OCI-LY1 (cell line): ENCODE results near the gene DXO.

Source experiments
- H2AFZ ChIP-seq: fragments of 200-600 bp; sonication (generic), shearing (Covaris generic); 2 replicates; pipeline ENCODE4 v1.6.0; 2014; ENCODE audit warnings: antibody characterized with exemption, mild to moderate bottlenecking, low read length
- H3F3A ChIP-seq: fragments of 200-600 bp; sonication (generic), shearing (Covaris generic); 2 replicates; pipeline ENCODE4 v1.6.0; 2014; ENCODE audit warnings: mild to moderate bottlenecking, antibody characterized with exemption, low read length, moderate library complexity; ENCODE audit not compliant: insufficient read depth
- H3K27ac ChIP-seq: fragments of 200-600 bp; sonication (generic); 2 replicates; pipeline ENCODE4 v1.5.1; 2014; ENCODE audit warnings: low read length, mixed run types, mild to moderate bottlenecking, low read depth; ENCODE audit not compliant: poor library complexity, severe bottlenecking
- H3K27me3 ChIP-seq: fragments of 200-600 bp; sonication (generic); 2 replicates; pipeline ENCODE4 v1.6.0; 2014; ENCODE audit warnings: antibody characterized with exemption, mild to moderate bottlenecking, low read length, moderate library complexity; ENCODE audit not compliant: insufficient read depth
- H3K36me3 ChIP-seq: fragments of 200-600 bp; sonication (generic); 2 replicates; pipeline ENCODE4 v1.6.1; 2014; ENCODE audit warnings: mild to moderate bottlenecking, antibody characterized with exemption, low read length, moderate library complexity, mixed read lengths; ENCODE audit not compliant: insufficient read depth
- H3K4me1 ChIP-seq: fragments of 200-600 bp; sonication (generic); 2 replicates; pipeline ENCODE4 v1.5.1; 2014; ENCODE audit warnings: mild to moderate bottlenecking, low read length, moderate library complexity; ENCODE audit not compliant: insufficient read depth, severe bottlenecking
- H3K4me2 ChIP-seq: fragments of 200-600 bp; sonication (generic), shearing (Covaris generic); 2 replicates; pipeline ENCODE4 v1.6.1; 2014; ENCODE audit warnings: low read length
- H3K4me3 ChIP-seq: fragments of 200-600 bp; sonication (generic); 2 replicates; pipeline ENCODE4 v1.5.1; 2014; ENCODE audit warnings: low read length, low read depth, mild to moderate bottlenecking, mixed read lengths; ENCODE audit not compliant: poor library complexity, severe bottlenecking
- H3K79me2 ChIP-seq: fragments of 200-600 bp; shearing (Covaris generic); 2 replicates; pipeline ENCODE4 v1.6.1; 2016; ENCODE audit warnings: mixed run types, low read length, mixed read lengths; ENCODE audit not compliant: insufficient read depth
- H3K9ac ChIP-seq: fragments of 200-600 bp; sonication (generic), shearing (Covaris generic); 2 replicates; pipeline ENCODE4 v1.6.1; 2014; ENCODE audit warnings: mild to moderate bottlenecking, low read length, mixed read lengths
- H3K9me2 ChIP-seq: fragments of 200-600 bp; sonication (generic), shearing (Covaris generic); 2 replicates; pipeline ENCODE4 v1.6.1; 2014; ENCODE audit warnings: low read depth, mild to moderate bottlenecking, low read length, mixed read lengths
- H3K9me3 ChIP-seq: fragments of 200-600 bp; shearing (Covaris generic); 2 replicates; pipeline ENCODE4 v1.6.1; 2014; ENCODE audit warnings: low read length, mixed read lengths
- H4K20me1 ChIP-seq: fragments of 200-600 bp; sonication (generic), shearing (Covaris generic); 2 replicates; pipeline ENCODE4 v1.6.0; 2016; ENCODE audit warnings: mild to moderate bottlenecking, low read length; ENCODE audit not compliant: insufficient read depth
- EZH2 ChIP-seq: fragments of 200-600 bp; sonication (generic), shearing (Covaris generic); IDR thresholded peaks from 2 replicates; pipeline ENCODE4 v1.8.0; 2017; ENCODE audit warnings: borderline replicate concordance, mixed run types, mild to moderate bottlenecking, antibody characterized with exemption, low read length, moderate library complexity, mixed read lengths
- TF ChIP-seq, protein P1 (sequence below): fragments of 200-600 bp; sonication (generic), shearing (Covaris generic); IDR thresholded peaks from 2 replicates; pipeline ENCODE4 v1.5.1; 2017; ENCODE audit warnings: mild to moderate bottlenecking, antibody characterized with exemption, low read length, moderate library complexity, mixed read lengths

Gene DXO

DNA sequence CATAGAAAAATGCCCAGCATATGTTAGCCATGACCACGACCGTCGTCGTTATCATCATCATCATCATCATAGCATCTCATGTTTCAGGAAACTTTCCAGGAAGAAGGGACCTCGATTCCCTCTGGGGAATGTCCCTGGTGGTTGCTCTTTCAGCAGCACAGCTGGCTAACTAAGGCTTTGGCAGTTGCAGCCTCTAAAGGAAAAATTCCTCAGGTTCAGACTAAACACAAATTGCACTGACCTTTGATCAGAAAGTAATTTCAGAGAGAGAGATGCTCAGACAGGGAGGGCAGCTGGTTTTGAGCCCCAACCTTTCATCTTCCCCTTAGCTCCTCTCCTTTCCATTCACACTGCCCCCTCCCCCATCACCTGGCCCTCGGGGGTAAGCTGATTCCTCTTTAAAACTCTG is 31.7 kb downstream of the DXO start:
- no peaks in the 10 kb centered on the region for H4K20me1 ChIP-seq
- H3F3A ChIP-seq: no peaks in the 10 kb centered on the region
- no peak overlapping the region for H3K4me3 ChIP-seq
- no peak overlapping the region for H2AFZ ChIP-seq
- TF ChIP-seq, protein P1, sequence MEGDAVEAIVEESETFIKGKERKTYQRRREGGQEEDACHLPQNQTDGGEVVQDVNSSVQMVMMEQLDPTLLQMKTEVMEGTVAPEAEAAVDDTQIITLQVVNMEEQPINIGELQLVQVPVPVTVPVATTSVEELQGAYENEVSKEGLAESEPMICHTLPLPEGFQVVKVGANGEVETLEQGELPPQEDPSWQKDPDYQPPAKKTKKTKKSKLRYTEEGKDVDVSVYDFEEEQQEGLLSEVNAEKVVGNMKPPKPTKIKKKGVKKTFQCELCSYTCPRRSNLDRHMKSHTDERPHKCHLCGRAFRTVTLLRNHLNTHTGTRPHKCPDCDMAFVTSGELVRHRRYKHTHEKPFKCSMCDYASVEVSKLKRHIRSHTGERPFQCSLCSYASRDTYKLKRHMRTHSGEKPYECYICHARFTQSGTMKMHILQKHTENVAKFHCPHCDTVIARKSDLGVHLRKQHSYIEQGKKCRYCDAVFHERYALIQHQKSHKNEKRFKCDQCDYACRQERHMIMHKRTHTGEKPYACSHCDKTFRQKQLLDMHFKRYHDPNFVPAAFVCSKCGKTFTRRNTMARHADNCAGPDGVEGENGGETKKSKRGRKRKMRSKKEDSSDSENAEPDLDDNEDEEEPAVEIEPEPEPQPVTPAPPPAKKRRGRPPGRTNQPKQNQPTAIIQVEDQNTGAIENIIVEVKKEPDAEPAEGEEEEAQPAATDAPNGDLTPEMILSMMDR: no peak
- no peak for TF ChIP-seq EZH2
- no peaks in the 10 kb centered on the region for H3K36me3 ChIP-seq
- H3K79me2 ChIP-seq: no peaks in the 10 kb centered on the region
- no peak overlapping the region for H3K9ac ChIP-seq
- H3K27ac ChIP-seq: no peak overlapping the region
- H3K4me2 ChIP-seq: no peak overlapping the region
- H3K9me3 ChIP-seq: no peaks in the 10 kb centered on the region
- H3K27me3 ChIP-seq: peaks cover 6% of the 10 kb centered on the region
- H3K9me2 ChIP-seq: no peaks in the 10 kb centered on the region
- no peaks in the 10 kb centered on the region for H3K4me1 ChIP-seq

DNA sequence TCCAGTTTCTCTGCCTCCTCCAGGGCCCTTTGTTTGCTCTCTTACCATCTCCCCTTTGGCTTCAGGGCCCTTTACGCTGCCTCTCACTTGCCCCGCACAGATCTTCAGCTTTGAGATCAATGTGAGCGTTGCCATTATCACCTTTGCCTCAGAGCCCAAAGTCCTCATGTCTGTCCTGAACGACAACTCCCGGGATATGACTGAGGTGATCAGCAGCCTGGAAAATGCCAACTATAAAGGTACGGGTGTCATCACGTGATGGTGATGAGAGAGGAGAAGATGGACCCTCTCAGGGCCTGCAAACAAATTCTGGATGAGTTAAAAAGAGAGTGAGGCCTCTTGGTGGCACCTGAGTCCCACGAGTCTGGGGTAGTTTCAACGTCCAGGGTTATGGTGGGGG is 36.1 kb downstream of the DXO start:
- H2AFZ ChIP-seq: no peak overlapping the region

DNA sequence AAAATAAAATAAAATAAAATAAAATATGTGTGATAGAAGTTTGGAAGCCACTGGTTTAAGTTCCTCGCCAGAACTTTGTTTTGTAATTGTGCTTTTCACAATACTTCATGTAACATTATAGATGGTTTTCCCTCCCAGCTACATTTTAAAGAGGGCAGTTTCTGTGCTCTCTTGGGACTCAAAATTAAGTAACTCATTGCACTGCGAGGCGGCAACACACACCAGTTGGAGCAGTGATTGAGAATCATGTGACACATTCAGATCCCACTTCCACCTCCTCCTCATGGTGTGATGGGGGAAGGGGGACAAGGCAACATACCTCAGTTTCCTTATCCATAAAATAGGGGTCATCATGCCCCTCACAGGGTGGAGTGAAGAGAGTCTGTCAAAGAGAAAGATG is 36.9 kb downstream of the DXO start:
- H3K4me1 ChIP-seq: no peaks in the 10 kb centered on the region
- TF ChIP-seq EZH2: no peak
- TF ChIP-seq, protein P1: no peak
- H2AFZ ChIP-seq: no peak overlapping the region

More for the DNA sequence above, 36.1 kb downstream of the DXO start:
- Histone ChIP-seq H3K4me2 (no peak overlapping the region), H3K4me1 (no peaks in the 10 kb centered on the region), H3K27ac (no peak overlapping the region), H3K9me3 (no peaks in the 10 kb centered on the region), H3K4me3 (no peak overlapping the region), H3F3A (no peaks in the 10 kb centered on the region), H3K27me3 (no peaks in the 10 kb centered on the region), H3K79me2 (no peaks in the 10 kb centered on the region), H3K9ac (no peak overlapping the region), H4K20me1 (no peaks in the 10 kb centered on the region), H3K9me2 (no peaks in the 10 kb centered on the region), H3K36me3 (no peaks in the 10 kb centered on the region)
- TF ChIP-seq EZH2: no peak
- TF ChIP-seq, protein P1: no peak

More for the DNA sequence above, 36.9 kb downstream of the DXO start:
- Histone ChIP-seq H3K9me3 (no peaks in the 10 kb centered on the region), H4K20me1 (no peaks in the 10 kb centered on the region), H3K27me3 (no peaks in the 10 kb centered on the region), H3K9ac (no peak overlapping the region), H3K9me2 (no peaks in the 10 kb centered on the region), H3K4me3 (no peak overlapping the region), H3K36me3 (no peaks in the 10 kb centered on the region), H3K79me2 (no peaks in the 10 kb centered on the region), H3F3A (no peaks in the 10 kb centered on the region), H3K4me2 (no peak overlapping the region), H3K27ac (no peak overlapping the region)
